AG04450 (cell line): ENCODE measurements around the gene HELZ. TPM values are rescaled to one million over a fixed set of nuclear protein-coding genes. Genes with fewer than 3 reads are reported as not detected.
"Not testable (repeated sequence)": the region's sequence is repeated elsewhere in the genome, so short reads cannot be mapped to it uniquely, and the experiment has no call there.

Experiments used
- CTCF ChIA-PET: fragments of 300-600, 350-600 bp; formaldehyde crosslinking; extraction: SDS; loops from one replicate; lab custom pipeline; 2022; ENCODE audit warnings: antibody characterized with exemption, inconsistent platforms; lab: Charles Lee
- POLR2A ChIA-PET: fragments of 350-600 bp; formaldehyde crosslinking; extraction: SDS; loops from one replicate; lab custom pipeline; 2021; ENCODE audit warnings: antibody characterized with exemption, inconsistent platforms; lab: Yijun Ruan, JAX
- DNase-seq: peaks from one replicate; pipeline ENCODE4 v3.0.0-alpha.2; 2011; ENCODE audit warnings: low read depth, low spot score
- H3K27ac ChIP-seq: one replicate; pipeline ENCODE4 v1.5.1; 2012; ENCODE audit warnings: low read depth, low read length, control low read depth
- H3K27me3 ChIP-seq: one replicate; pipeline ENCODE4 v1.6.0; 2012; ENCODE audit warnings: low read length; ENCODE audit not compliant: control insufficient read depth, insufficient read depth
- H3K4me3 ChIP-seq: 2 replicates; pipeline ENCODE4 v1.5.1; 2011; ENCODE audit warnings: mild to moderate bottlenecking, low read depth, low read length, control low read depth
- H3K9me3 ChIP-seq: 2 replicates; pipeline ENCODE4 v1.5.1; 2012; ENCODE audit warnings: low read length; ENCODE audit not compliant: control insufficient read depth, insufficient read depth
- polyA plus RNA-seq: library from polyadenylated mRNA; depleted of rRNA; stranded (reverse); fragments of >200 nt; gene quantifications from 2 replicates; pipeline ENCODE4 v1.2.3, GENCODE V29; 2011
- TF ChIP-seq, protein P1 (sequence below): IDR thresholded peaks from 2 replicates; pipeline ENCODE4 v1.5.1; 2011; ENCODE audit warnings: low read depth, low read length, control low read depth, inconsistent platforms

The HELZ gene
- polyA plus RNA-seq, 1 experiment: 28.2 TPM

- POLR2A ChIA-PET: no interaction called here
- TF ChIP-seq, protein P1, sequence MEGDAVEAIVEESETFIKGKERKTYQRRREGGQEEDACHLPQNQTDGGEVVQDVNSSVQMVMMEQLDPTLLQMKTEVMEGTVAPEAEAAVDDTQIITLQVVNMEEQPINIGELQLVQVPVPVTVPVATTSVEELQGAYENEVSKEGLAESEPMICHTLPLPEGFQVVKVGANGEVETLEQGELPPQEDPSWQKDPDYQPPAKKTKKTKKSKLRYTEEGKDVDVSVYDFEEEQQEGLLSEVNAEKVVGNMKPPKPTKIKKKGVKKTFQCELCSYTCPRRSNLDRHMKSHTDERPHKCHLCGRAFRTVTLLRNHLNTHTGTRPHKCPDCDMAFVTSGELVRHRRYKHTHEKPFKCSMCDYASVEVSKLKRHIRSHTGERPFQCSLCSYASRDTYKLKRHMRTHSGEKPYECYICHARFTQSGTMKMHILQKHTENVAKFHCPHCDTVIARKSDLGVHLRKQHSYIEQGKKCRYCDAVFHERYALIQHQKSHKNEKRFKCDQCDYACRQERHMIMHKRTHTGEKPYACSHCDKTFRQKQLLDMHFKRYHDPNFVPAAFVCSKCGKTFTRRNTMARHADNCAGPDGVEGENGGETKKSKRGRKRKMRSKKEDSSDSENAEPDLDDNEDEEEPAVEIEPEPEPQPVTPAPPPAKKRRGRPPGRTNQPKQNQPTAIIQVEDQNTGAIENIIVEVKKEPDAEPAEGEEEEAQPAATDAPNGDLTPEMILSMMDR: no peak
- no peaks in the 10 kb centered on the region; the same call in 1 of the 2 replicates for H3K9me3 ChIP-seq
- CTCF ChIA-PET: no interaction called here
- no peak overlapping the region for H3K27ac ChIP-seq
- no peak overlapping the region for H3K4me3 ChIP-seq
- no peaks in the 10 kb centered on the region for H3K27me3 ChIP-seq
- DNase-seq: no peak
These were observed 45.2 kb upstream of the HELZ start for GRCh38 chr17:67290244-67290643.

DNA sequence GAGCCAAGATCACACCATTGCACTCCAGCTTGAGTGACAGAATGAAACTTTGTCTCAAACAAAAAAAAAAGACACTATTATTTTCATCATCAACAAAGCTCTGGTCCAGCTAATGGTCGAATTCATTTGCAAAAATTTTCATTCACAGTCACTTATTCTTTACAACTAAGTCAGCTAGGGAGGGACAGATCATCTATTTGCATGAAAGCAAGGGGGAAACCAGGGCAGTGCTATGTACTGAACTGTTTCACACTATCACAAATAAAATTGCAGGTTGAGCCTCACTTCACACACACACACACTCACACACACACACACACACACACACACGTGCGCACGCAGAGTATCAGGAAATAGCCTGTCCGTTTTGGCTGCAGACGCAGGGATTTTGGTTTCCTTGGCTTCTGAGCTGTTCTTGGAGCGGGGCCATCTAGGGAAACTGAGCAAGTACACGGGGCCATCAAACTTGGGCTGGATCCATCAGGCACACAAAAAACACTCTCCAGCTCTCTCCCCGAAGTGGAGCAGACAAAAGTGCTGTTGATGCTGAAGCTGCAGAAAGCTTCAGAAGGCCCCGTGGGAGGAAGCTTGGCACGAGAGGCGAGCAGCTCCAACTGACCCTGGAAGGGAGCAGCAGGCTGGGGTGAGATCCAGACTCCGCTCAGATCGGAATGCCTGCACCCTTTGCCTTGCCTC is 44.3 kb upstream of the HELZ start:
- POLR2A ChIA-PET: interaction anchor here (0.7 kb wide), 2 partner anchors 25 to 31 kb away, joined by 4 to 6 read pairs; no protein-coding TSS in a partner anchor
- CTCF ChIA-PET: interaction anchor here (0.7 kb wide), 2 partner anchors 12 to 439 kb away, joined by 4 to 7 read pairs; no protein-coding TSS in a partner anchor
- DNase-seq: peak; percentile 8
- H3K27me3 ChIP-seq: no peaks in the 10 kb centered on the region
- H3K4me3 ChIP-seq: no peak overlapping the region; the same call in 1 of the 2 replicates
- TF ChIP-seq, protein P1: no peak
- no peak overlapping the region for H3K27ac ChIP-seq
- H3K9me3 ChIP-seq: no peaks in the 10 kb centered on the region; the same call in 1 of the 2 replicates

DNA sequence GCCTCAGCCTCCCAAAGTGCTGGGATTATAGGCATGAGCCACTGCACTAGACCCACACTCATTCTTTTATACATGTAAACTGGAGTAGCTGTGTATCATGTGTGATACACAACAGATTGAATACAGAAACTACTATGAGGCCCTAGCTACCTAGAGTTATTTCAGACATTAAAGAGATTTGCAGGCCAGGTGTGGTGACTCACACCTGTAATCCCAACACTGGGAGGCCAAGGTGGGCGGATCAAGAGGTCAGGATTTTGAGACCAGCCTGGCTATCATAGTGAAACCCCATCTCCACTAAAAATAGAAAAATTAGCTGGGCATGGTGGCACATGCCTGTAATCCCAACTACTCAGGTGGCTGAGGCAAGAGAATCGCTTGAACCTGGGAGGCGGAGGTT is 41.8 kb upstream of the HELZ start:
- ChIA-PET CTCF (interaction anchor here (0.9 to 1.5 kb wide), 2 partner anchors 14 kb away, joined by 3 to 5 read pairs; no protein-coding TSS in a partner anchor), POLR2A (interaction anchor here (0.7 kb wide), 1 partner anchor 49 kb away, joined by 7 read pairs; no protein-coding TSS in a partner anchor)
- not testable (repeated sequence) for H3K27ac ChIP-seq, H3K9me3 ChIP-seq, H3K4me3 ChIP-seq, DNase-seq, H3K27me3 ChIP-seq

DNA sequence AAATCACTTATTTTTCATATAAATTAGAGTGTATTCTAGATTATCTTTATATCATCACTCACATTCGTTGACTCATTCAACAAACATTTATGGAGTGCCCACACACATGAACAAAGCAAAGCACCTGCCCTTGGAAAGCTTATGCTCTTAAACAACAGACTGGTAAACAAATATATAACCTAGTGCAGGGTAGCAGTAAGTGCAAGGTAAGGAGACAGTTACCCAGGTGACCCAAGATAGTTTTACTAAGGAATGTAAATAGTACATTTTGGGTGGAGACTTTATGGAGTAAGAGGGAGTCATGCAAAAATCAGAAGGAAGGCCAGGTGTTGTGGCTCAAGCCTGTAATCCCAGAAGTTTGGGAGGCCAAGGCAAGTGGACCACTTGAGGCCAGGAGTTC is 40.4 kb upstream of the HELZ start:
- no peaks in the 10 kb centered on the region for H3K27me3 ChIP-seq
- no peak overlapping the region for H3K4me3 ChIP-seq
- POLR2A ChIA-PET: no interaction called here
- TF ChIP-seq, protein P1: no peak
- CTCF ChIA-PET: no interaction called here
- DNase-seq: no peak
- no peak overlapping the region for H3K27ac ChIP-seq
- no peaks in the 10 kb centered on the region for H3K9me3 ChIP-seq

- TF ChIP-seq, protein P1: no peak
- H3K27ac ChIP-seq: no peak overlapping the region
- no peak overlapping the region for H3K4me3 ChIP-seq
- H3K27me3 ChIP-seq: no peaks in the 10 kb centered on the region
- DNase-seq: no peak
- ChIA-PET CTCF (no interaction called here), POLR2A (no interaction called here)
- no peaks in the 10 kb centered on the region for H3K9me3 ChIP-seq
These were observed 38.9 kb upstream of the HELZ start for GRCh38 chr17:67283731-67284516.
